CMK (cell line): ENCODE measurements around the gene ZNF444.
"Not testable (repeated sequence)": the region's sequence is repeated elsewhere in the genome, so short reads cannot be mapped to it uniquely, and the experiment has no call there.

Experiments used
- DNase-seq: peaks from one replicate; pipeline ENCODE4 v3.0.0-alpha.2; 2010; ENCODE audit warnings: low read depth

The ZNF444 gene

GRCh38 chr19:56145698-56146097, 4.6 kb downstream of the ZNF444 start:
- no peak for DNase-seq

- no peak for DNase-seq
These were observed 5.8 kb downstream of the ZNF444 start for GRCh38 chr19:56146904-56147303.

- no peak for DNase-seq
These were observed 6.2 kb downstream of the ZNF444 start for GRCh38 chr19:56147307-56147706.

- no peak for DNase-seq
These were observed 7.0 kb downstream of the ZNF444 start for GRCh38 chr19:56148096-56148495.

GRCh38 chr19:56148955-56149655, 8.0 kb downstream of the ZNF444 start:
- not testable (repeated sequence) for DNase-seq

- no peak for DNase-seq
These were observed 8.6 kb downstream of the ZNF444 start for GRCh38 chr19:56149656-56150038.

- DNase-seq, result no peak
These were observed 9.3 kb downstream of the ZNF444 start for GRCh38 chr19:56150358-56150757.

- DNase-seq, result no peak
These were observed 11.6 kb downstream of the ZNF444 start for GRCh38 chr19:56152644-56153043.

GRCh38 chr19:56153507-56153906, 12.4 kb downstream of the ZNF444 start:
- DNase-seq, result no peak

GRCh38 chr19:56155124-56155687, 14.1 kb downstream of the ZNF444 start:
- no peak for DNase-seq

- DNase-seq, result no peak
These were observed 15.7 kb downstream of the ZNF444 start for GRCh38 chr19:56156768-56157167.

- DNase-seq, result no peak
These were observed 17.2 kb downstream of the ZNF444 start for GRCh38 chr19:56158170-56158757.

GRCh38 chr19:56159009-56159559, 18.0 kb downstream of the ZNF444 start:
- DNase-seq, result no peak

- no peak for DNase-seq
These were observed 18.7 kb downstream of the ZNF444 start for GRCh38 chr19:56159622-56160271.

GRCh38 chr19:56161534-56161933, 20.4 kb downstream of the ZNF444 start:
- DNase-seq, result no peak

GRCh38 chr19:56162258-56162657, 21.2 kb downstream of the ZNF444 start:
- no peak for DNase-seq

- no peak for DNase-seq
These were observed 22.0 kb downstream of the ZNF444 start for GRCh38 chr19:56163097-56163496.

- no peak for DNase-seq
These were observed 26.0 kb downstream of the ZNF444 start for GRCh38 chr19:56167064-56167578.

- DNase-seq, result no peak
These were observed 29.2 kb downstream of the ZNF444 start for GRCh38 chr19:56170261-56170660.

- DNase-seq, result no peak
These were observed 33.0 kb downstream of the ZNF444 start for GRCh38 chr19:56174086-56174485.

GRCh38 chr19:56174550-56174949, 33.5 kb downstream of the ZNF444 start:
- DNase-seq, result no peak

- not testable (repeated sequence) for DNase-seq
These were observed 34.8 kb downstream of the ZNF444 start, which contains the start of gene GALP for GRCh38 chr19:56175861-56176307. GALP (plus strand) TSS chr19:56176008; CDS start chr19:56177109, 1,101 bp downstream.
